Thyroid gland (tissue), 4 donors: ENCODE measurements around the gene ADRA2B. TPM values are rescaled to one million over a fixed set of nuclear protein-coding genes. Genes with fewer than 3 reads are reported as not detected.

Experiments used
- DNase-seq, 2 donors: peaks; one replicate each; pipeline ENCODE4 v3.0.0-alpha.2; 2019
- H3K27ac ChIP-seq, 3 donors: fragments of 200-600 bp; sonication (generic); 1 replicate in 2 of 3; 2 replicates in 1 of 3; pipeline ENCODE4 v1.5.1; 2016 to 2019; ENCODE audit warnings: mild to moderate bottlenecking in 1 of 3, moderate library complexity in 1 of 3
- H3K27me3 ChIP-seq: fragments of 200-600 bp; sonication (generic); one replicate; pipeline ENCODE4 v1.5.1; 2019
- H3K36me3 ChIP-seq, 2 donors: fragments of 200-600 bp; sonication (generic); one replicate each; pipeline ENCODE4 v1.5.1; 2016 to 2019
- H3K4me1 ChIP-seq, 2 donors: fragments of 200-600 bp; sonication (generic); one replicate each; pipeline ENCODE4 v1.5.1; 2017 to 2019
- H3K4me3 ChIP-seq, 3 donors: fragments of 200-600 bp; sonication (generic); replicated peaks in 1 of 3; 1 replicate in 2 of 3; 2 replicates in 1 of 3; pipeline ENCODE4 v1.5.1; 2016; ENCODE audit warnings: mild to moderate bottlenecking in 1 of 3
- H3K9me3 ChIP-seq: fragments of 200-600 bp; sonication (generic); one replicate; pipeline ENCODE4 v1.5.1; 2017
- POLR2A ChIP-seq, 2 donors: fragments of 450-650 bp; IDR thresholded peaks; one replicate each; pipeline ENCODE4 v1.6.1; 2017; ENCODE audit warnings: antibody characterized with exemption in 2 of 2, mild to moderate bottlenecking in 2 of 2, moderate library complexity in 1 of 2
- WGBS, 2 donors: methylation state at CpG; one replicate each; pipeline ENCODE4 v1.1.5; 2017; 5-methylcytosine and 5-hydroxymethylcytosine counted together
- intact Hi-C: fragments of 100-400 bp; cut with DNase I; formaldehyde crosslinking; loops from one replicate; pipeline ENCODE4 v1.15.1; 2023
- total RNA-seq, 4 donors: library from RNA; depleted of rRNA; stranded (reverse); fragments of >200 nt; gene quantifications; one replicate each; pipeline ENCODE4 v1.2.3, GENCODE V29; 2016
- TF ChIP-seq, protein P1 (sequence below), 6 experiments: fragments of 200-600 bp in 3 of 6; fragments of 450-650 bp in 3 of 6; sonication (generic) in 3 of 6; IDR thresholded peaks; one replicate each; pipeline ENCODE4 v1.5.1; 2016 to 2019; ENCODE audit warnings: antibody characterized with exemption in 6 of 6, mild to moderate bottlenecking in 2 of 6, inconsistent platforms in 1 of 6, moderate library complexity in 1 of 6

The ADRA2B gene
- total RNA-seq, 4 donors from 2014 or later = 0.13 to 2.1 (median 1.0) TPM

DNA sequence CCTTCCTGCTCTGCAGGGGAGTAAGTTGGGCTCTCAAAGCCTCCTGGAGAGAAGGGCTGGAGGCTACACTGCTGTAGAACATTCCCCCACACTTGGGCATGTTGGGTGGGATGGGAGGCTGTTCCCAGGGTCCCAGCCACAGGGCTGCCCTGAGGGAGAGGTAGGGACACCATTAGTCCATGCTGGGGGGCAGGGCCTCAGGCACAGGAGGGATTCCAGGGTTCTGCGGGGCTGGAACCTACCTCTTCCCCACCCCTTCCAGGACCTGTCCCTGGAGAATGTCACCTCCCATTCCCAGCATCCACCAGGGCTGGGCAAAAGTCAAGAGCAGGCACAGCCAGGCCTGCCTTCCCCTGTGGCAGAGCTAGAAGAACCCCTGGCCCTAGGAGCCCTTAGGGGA is 6.9 kb upstream of the ADRA2B start:
- no peak overlapping the region for H3K4me3 ChIP-seq
- no peak overlapping the region for H3K27ac ChIP-seq
- WGBS, 2 donors = 83 to 86% methylated on average over 1 of the region's 1 CpG
- no peaks in the 10 kb centered on the region for H3K9me3 ChIP-seq
- H3K36me3 ChIP-seq = no peaks in the 10 kb centered on the region
- intact Hi-C loops = no loop called here
- H3K4me1 ChIP-seq = no peaks in the 10 kb centered on the region
- TF ChIP-seq POLR2A (IDR thresholded peaks at IDR 0.05) = no peak
- TF ChIP-seq, protein P1, sequence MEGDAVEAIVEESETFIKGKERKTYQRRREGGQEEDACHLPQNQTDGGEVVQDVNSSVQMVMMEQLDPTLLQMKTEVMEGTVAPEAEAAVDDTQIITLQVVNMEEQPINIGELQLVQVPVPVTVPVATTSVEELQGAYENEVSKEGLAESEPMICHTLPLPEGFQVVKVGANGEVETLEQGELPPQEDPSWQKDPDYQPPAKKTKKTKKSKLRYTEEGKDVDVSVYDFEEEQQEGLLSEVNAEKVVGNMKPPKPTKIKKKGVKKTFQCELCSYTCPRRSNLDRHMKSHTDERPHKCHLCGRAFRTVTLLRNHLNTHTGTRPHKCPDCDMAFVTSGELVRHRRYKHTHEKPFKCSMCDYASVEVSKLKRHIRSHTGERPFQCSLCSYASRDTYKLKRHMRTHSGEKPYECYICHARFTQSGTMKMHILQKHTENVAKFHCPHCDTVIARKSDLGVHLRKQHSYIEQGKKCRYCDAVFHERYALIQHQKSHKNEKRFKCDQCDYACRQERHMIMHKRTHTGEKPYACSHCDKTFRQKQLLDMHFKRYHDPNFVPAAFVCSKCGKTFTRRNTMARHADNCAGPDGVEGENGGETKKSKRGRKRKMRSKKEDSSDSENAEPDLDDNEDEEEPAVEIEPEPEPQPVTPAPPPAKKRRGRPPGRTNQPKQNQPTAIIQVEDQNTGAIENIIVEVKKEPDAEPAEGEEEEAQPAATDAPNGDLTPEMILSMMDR (IDR thresholded peaks at IDR 0.05) = no peak
- DNase-seq = no peak
- no peaks in the 10 kb centered on the region for H3K27me3 ChIP-seq

DNA sequence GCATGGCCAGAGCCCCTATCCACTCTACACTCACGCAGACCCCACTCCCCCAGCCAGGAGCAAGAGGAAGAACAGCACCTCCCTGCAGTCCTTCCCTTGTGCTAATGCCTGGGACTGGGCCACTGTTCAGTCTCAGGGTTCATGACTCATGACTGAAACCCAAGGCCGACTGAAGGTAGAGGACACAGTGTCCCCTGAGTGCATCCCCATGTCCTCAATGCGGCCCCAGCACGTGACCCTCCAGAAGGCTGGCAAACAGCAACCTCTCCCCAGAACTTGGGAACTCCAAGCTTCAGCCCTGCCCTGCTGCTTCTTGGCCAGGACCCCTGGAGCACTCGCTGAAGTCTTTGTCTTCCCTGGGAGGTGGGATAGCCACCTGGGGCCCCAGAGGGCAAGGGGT is 6.0 kb upstream of the ADRA2B start:
- Histone ChIP-seq H3K9me3 (no peaks in the 10 kb centered on the region), H3K4me1 (peaks cover 0 to under 1% of the 10 kb centered on the region in 2 donors), H3K36me3 (no peaks in the 10 kb centered on the region), H3K27me3 (no peaks in the 10 kb centered on the region), H3K4me3 (no peak overlapping the region), H3K27ac (no peak overlapping the region)
- 89 to 100% methylated on average over 2 to 5 of the region's 5 CpGs for WGBS, 2 donors
- DNase-seq = no peak
- TF ChIP-seq, protein P1 (IDR thresholded peaks at IDR 0.05) = no peak
- no peak for TF ChIP-seq POLR2A (IDR thresholded peaks at IDR 0.05)
- intact Hi-C loops = no loop called here

DNA sequence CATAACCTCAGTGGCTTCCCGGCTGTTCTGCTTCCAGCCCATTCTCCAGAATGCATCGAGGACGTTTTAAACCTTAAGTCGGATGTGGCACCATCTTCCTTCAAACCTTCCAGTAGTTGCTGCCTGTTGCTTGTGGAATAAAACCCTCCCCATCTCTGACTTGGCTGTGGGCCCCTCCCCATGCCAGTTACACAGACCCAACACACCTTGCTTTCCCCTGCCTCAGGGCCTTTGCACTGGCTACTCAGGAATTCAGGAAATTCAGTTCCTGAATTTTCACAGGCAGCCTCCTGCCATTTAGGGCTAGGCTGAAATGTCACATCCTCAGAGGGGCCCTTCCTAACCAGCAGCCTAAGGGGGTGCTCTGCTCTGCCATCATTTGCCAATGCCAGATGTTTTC is 5.0 kb upstream of the ADRA2B start:
- Histone ChIP-seq H3K4me1 (peaks cover 0 to 6% of the 10 kb centered on the region in 2 donors), H3K4me3 (no peak overlapping the region), H3K36me3 (no peaks in the 10 kb centered on the region), H3K9me3 (no peaks in the 10 kb centered on the region), H3K27me3 (no peaks in the 10 kb centered on the region), H3K27ac (no peak overlapping the region)
- DNase-seq = no peak
- 90 to 94% methylated on average over 4 of the region's 4 CpGs for WGBS, 2 donors
- intact Hi-C loops = no loop called here
- TF ChIP-seq, protein P1 (IDR thresholded peaks at IDR 0.05) = no peak
- TF ChIP-seq POLR2A (IDR thresholded peaks at IDR 0.05) = no peak

DNA sequence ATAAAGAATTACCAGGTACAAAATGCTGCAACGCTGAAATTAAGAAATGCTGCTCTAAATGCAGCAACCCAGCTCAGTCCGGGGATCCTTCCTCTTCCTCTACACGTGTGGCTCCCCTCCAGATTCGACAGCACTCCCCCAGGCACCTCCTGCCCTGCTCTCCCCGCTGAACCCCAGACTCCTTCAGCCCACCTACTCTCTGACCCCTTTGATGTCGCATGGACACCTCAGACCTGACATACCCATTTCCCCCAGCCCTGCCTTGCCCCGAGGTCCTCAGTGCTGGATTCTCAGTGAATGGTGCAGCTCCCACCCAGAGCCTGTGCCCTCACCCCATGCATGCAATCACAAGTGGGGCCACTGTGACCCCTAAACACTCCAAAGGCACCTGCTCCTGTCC is 4.6 kb upstream of the ADRA2B start:
- TF ChIP-seq POLR2A (IDR thresholded peaks at IDR 0.05) = no peak
- TF ChIP-seq, protein P1 (IDR thresholded peaks at IDR 0.05) = no peak
- intact Hi-C loops = no loop called here
- Histone ChIP-seq H3K9me3 (no peaks in the 10 kb centered on the region), H3K4me1 (peaks cover 3 to 10% of the 10 kb centered on the region in 2 donors), H3K27ac (no peak overlapping the region), H3K27me3 (no peaks in the 10 kb centered on the region), H3K4me3 (no peak overlapping the region), H3K36me3 (no peaks in the 10 kb centered on the region)
- 65 to 68% methylated on average over 7 of the region's 7 CpGs for WGBS, 2 donors
- DNase-seq = no peak

DNA sequence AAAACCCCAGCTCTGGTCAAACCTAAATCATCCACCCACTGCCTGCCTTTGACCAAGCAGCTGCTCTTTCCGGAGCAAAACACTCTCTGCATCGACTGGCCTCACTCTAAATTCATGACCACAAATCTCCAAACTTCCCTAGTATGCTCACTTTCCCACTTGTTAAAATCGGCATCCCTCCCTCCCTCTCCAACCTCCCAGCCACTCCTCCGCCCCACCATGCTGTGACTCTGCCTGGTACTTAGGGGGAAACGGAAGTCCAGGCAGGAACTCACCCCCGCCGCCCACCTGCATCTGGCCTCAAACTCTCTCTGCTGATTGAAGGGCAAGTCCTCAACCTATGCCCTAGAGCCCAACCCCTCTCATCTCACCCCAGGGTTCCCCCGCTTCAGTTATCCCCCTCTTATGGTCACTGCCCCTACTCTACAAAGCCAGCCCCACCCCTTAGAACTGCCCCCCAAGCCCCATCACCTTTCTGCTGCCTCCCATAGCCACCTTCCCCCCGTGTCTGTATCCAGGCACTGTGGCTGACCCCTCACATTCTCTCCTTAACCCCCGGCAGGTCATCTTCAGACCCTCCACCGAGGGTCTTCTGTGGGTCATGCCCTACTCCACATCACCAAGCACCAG is 3.8 kb upstream of the ADRA2B start:
- WGBS, 2 donors = 40 to 42% methylated on average over 11 of the region's 11 CpGs
- intact Hi-C loops = no loop called here

More for the DNA sequence above, 3.8 kb upstream of the ADRA2B start:
- Histone ChIP-seq H3K27ac (no peak overlapping the region), H3K27me3 (no peaks in the 10 kb centered on the region), H3K9me3 (no peaks in the 10 kb centered on the region), H3K4me3 (no peak overlapping the region), H3K36me3 (no peaks in the 10 kb centered on the region), H3K4me1 (peaks cover 5 to 11% of the 10 kb centered on the region in 2 donors)
- TF ChIP-seq POLR2A (IDR thresholded peaks at IDR 0.05) = no peak
- TF ChIP-seq, protein P1 (IDR thresholded peaks at IDR 0.05) = no peak
- DNase-seq = no peak
